IPS DF 6.9 (cell line): ENCODE measurements around the gene PRKN.

Experiments
- DNase-seq: peaks from one replicate; pipeline ENCODE4 v3.0.0-alpha.2; 2013; ENCODE audit warnings: low read depth, low spot score
- H3K27ac ChIP-seq: one replicate; pipeline ENCODE4 v1.5.1; 2013; ENCODE audit warnings: low read length, control low read depth
- H3K27me3 ChIP-seq: 2 replicates; pipeline ENCODE4 v1.6.1; 2013; ENCODE audit warnings: mild to moderate bottlenecking, low read length; ENCODE audit not compliant: control insufficient read depth, insufficient read depth
- H3K36me3 ChIP-seq: 2 replicates; pipeline ENCODE4 v1.6.1; 2013; ENCODE audit warnings: low read length; ENCODE audit not compliant: control insufficient read depth, insufficient read depth
- H3K4me1 ChIP-seq: 2 replicates; pipeline ENCODE4 v1.6.1; 2013; ENCODE audit warnings: low read length; ENCODE audit not compliant: control insufficient read depth, insufficient read depth
- H3K4me3 ChIP-seq: 2 replicates; pipeline ENCODE4 v1.5.1; 2013; ENCODE audit warnings: mild to moderate bottlenecking, low read length
- H3K9me3 ChIP-seq: 2 replicates; pipeline ENCODE4 v1.6.1; 2013; ENCODE audit warnings: low read length, inconsistent platforms; ENCODE audit not compliant: control insufficient read depth, insufficient read depth
- WGBS: extraction: QIAGEN DNeasy Blood & Tissue Kit; methylation state at CpG from one replicate; pipeline ENCODE4 v1.1.7; 2013; ENCODE audit warnings: mixed read lengths, missing lambda C conversion rate; ENCODE audit not compliant: insufficient read length, insufficient coverage; 5-methylcytosine and 5-hydroxymethylcytosine counted together

PRKN gene

GRCh38 chr6:162099685-162100084 lies 627.9 kb downstream of the PRKN start:
- no peaks in the 10 kb centered on the region for H3K27me3 ChIP-seq
- H3K4me3 ChIP-seq: no peak overlapping the region
- no peaks in the 10 kb centered on the region for H3K4me1 ChIP-seq
- DNase-seq: no peak
- WGBS: no CpG with 5 or more reads among the region's 5 CpGs
- H3K36me3 ChIP-seq: no peaks in the 10 kb centered on the region
- H3K9me3 ChIP-seq: no peaks in the 10 kb centered on the region
- no peak overlapping the region for H3K27ac ChIP-seq

- Histone ChIP-seq H3K9me3 (no peaks in the 10 kb centered on the region), H3K27ac (no peak overlapping the region), H3K4me1 (no peaks in the 10 kb centered on the region), H3K36me3 (no peaks in the 10 kb centered on the region), H3K4me3 (no peak overlapping the region), H3K27me3 (no peaks in the 10 kb centered on the region)
- WGBS: no CpG with 5 or more reads among the region's 11 CpGs
- no peak for DNase-seq
Observed at GRCh38 chr6:162092816-162093502, 634.6 kb downstream of the PRKN start.

GRCh38 chr6:162090734-162091133 lies 636.8 kb downstream of the PRKN start:
- Histone ChIP-seq H3K27me3 (no peaks in the 10 kb centered on the region), H3K4me3 (no peak overlapping the region), H3K36me3 (no peaks in the 10 kb centered on the region), H3K27ac (no peak overlapping the region), H3K9me3 (no peaks in the 10 kb centered on the region), H3K4me1 (no peaks in the 10 kb centered on the region)
- DNase-seq: no peak
- no CpG with 5 or more reads among the region's 2 CpGs for WGBS

GRCh38 chr6:162088091-162088490 lies 639.5 kb downstream of the PRKN start:
- DNase-seq: no peak
- Histone ChIP-seq H3K4me3 (no peak overlapping the region), H3K4me1 (no peaks in the 10 kb centered on the region), H3K27me3 (no peaks in the 10 kb centered on the region), H3K36me3 (no peaks in the 10 kb centered on the region), H3K27ac (no peak overlapping the region), H3K9me3 (no peaks in the 10 kb centered on the region)
- no CpG with 5 or more reads among the region's 2 CpGs for WGBS

GRCh38 chr6:162085561-162085960 lies 642.0 kb downstream of the PRKN start:
- H3K27me3 ChIP-seq: no peaks in the 10 kb centered on the region
- H3K27ac ChIP-seq: no peak overlapping the region
- DNase-seq: no peak
- H3K4me3 ChIP-seq: no peak overlapping the region
- H3K4me1 ChIP-seq: no peaks in the 10 kb centered on the region
- no peaks in the 10 kb centered on the region for H3K36me3 ChIP-seq
- H3K9me3 ChIP-seq: no peaks in the 10 kb centered on the region
- WGBS: no CpG with 5 or more reads among the region's 1 CpG

- WGBS: no CpG with 5 or more reads among the region's 1 CpG
- H3K4me1 ChIP-seq: no peaks in the 10 kb centered on the region
- no peaks in the 10 kb centered on the region for H3K36me3 ChIP-seq
- no peaks in the 10 kb centered on the region for H3K9me3 ChIP-seq
- DNase-seq: no peak
- no peak overlapping the region for H3K4me3 ChIP-seq
- no peaks in the 10 kb centered on the region for H3K27me3 ChIP-seq
- no peak overlapping the region for H3K27ac ChIP-seq
Observed at GRCh38 chr6:162082520-162082919, 645.0 kb downstream of the PRKN start.

- no peak overlapping the region for H3K27ac ChIP-seq
- H3K9me3 ChIP-seq: no peaks in the 10 kb centered on the region
- H3K4me1 ChIP-seq: no peaks in the 10 kb centered on the region
- no peaks in the 10 kb centered on the region for H3K27me3 ChIP-seq
- H3K4me3 ChIP-seq: no peak overlapping the region
- DNase-seq: no peak
- no peaks in the 10 kb centered on the region for H3K36me3 ChIP-seq
- no CpG with 5 or more reads among the region's 4 CpGs for WGBS
Observed at GRCh38 chr6:162078667-162079066, 648.9 kb downstream of the PRKN start.

GRCh38 chr6:162078126-162078525 lies 649.4 kb downstream of the PRKN start:
- no peak overlapping the region for H3K4me3 ChIP-seq
- H3K4me1 ChIP-seq: no peaks in the 10 kb centered on the region
- no peaks in the 10 kb centered on the region for H3K36me3 ChIP-seq
- WGBS: no CpG with 5 or more reads among the region's 3 CpGs
- H3K27me3 ChIP-seq: no peaks in the 10 kb centered on the region
- H3K9me3 ChIP-seq: no peaks in the 10 kb centered on the region
- DNase-seq: no peak
- no peak overlapping the region for H3K27ac ChIP-seq

GRCh38 chr6:162076816-162077215 lies 650.8 kb downstream of the PRKN start:
- no peak for DNase-seq
- WGBS: no CpG with 5 or more reads among the region's 4 CpGs
- H3K36me3 ChIP-seq: no peaks in the 10 kb centered on the region
- no peaks in the 10 kb centered on the region for H3K4me1 ChIP-seq
- no peaks in the 10 kb centered on the region for H3K9me3 ChIP-seq
- H3K27me3 ChIP-seq: no peaks in the 10 kb centered on the region
- no peak overlapping the region for H3K4me3 ChIP-seq
- no peak overlapping the region for H3K27ac ChIP-seq

- Histone ChIP-seq H3K27ac (no peak overlapping the region), H3K27me3 (no peaks in the 10 kb centered on the region), H3K36me3 (no peaks in the 10 kb centered on the region), H3K4me3 (no peak overlapping the region), H3K9me3 (no peaks in the 10 kb centered on the region), H3K4me1 (no peaks in the 10 kb centered on the region)
- no CpG with 5 or more reads among the region's 10 CpGs for whole genome bisulfite sequencing
- no peak for DNase-seq
Observed at GRCh38 chr6:162074641-162075275, 652.8 kb downstream of the PRKN start.

GRCh38 chr6:162070639-162071038 lies 656.9 kb downstream of the PRKN start:
- H3K27me3 ChIP-seq: no peaks in the 10 kb centered on the region
- no peaks in the 10 kb centered on the region for H3K4me1 ChIP-seq
- H3K36me3 ChIP-seq: no peaks in the 10 kb centered on the region
- H3K4me3 ChIP-seq: no peak overlapping the region
- DNase-seq: no peak
- no CpG with 5 or more reads among the region's 5 CpGs for WGBS
- H3K27ac ChIP-seq: no peak overlapping the region
- no peaks in the 10 kb centered on the region for H3K9me3 ChIP-seq
